ENCODE measurements around the gene ANAPC15.

Gene ANAPC15

GRCh38 chr11:72124046-72124445 lies 11.6 kb upstream of the ANAPC15 start:
- DNase-seq = no peak

GRCh38 chr11:72123117-72123653 lies 10.7 kb upstream of the ANAPC15 start:
- no peak for DNase-seq

- no peak for DNase-seq
These were observed 10.1 kb upstream of the ANAPC15 start for GRCh38 chr11:72122607-72123006.

- DNase-seq = no peak
These were observed 8.4 kb upstream of the ANAPC15 start for GRCh38 chr11:72120930-72121329.

GRCh38 chr11:72119198-72119597 lies 6.7 kb upstream of the ANAPC15 start:
- no peak for DNase-seq

- DNase-seq = no peak
These were observed 3.7 kb upstream of the ANAPC15 start for GRCh38 chr11:72116019-72116755.

- no peak for DNase-seq
These were observed 2.1 kb upstream of the ANAPC15 start for GRCh38 chr11:72114570-72114969.

GRCh38 chr11:72112978-72113808 lies 698 bp upstream of the ANAPC15 start:
- DNase-seq = no peak

GRCh38 chr11:72111300-72112142 lies 974 bp downstream of the ANAPC15 start:
- no peak for DNase-seq

GRCh38 chr11:72105888-72106287 lies 6.6 kb downstream of the ANAPC15 start, which contains the start of gene TOMT:
Gene TOMT (plus strand): TSS chr11:72105924. CDS start chr11:72105952, 28 bp downstream.
- no peak for DNase-seq

- no peak for DNase-seq
These were observed 8.7 kb downstream of the ANAPC15 start for GRCh38 chr11:72103754-72104167.

GRCh38 chr11:72102946-72103753 lies 9.3 kb downstream of the ANAPC15 start, which contains the start of gene LAMTOR1:
Gene LAMTOR1 (minus strand): TSS chr11:72103297. CDS start chr11:72103224, 73 bp downstream.
- peak; percentile 97 for DNase-seq

- DNase-seq = no peak
These were observed 9.9 kb downstream of the ANAPC15 start for GRCh38 chr11:72102631-72102945.

GRCh38 chr11:72102162-72102561 lies 10.3 kb downstream of the ANAPC15 start:
- DNase-seq = no peak

GRCh38 chr11:72100462-72100861 lies 12.0 kb downstream of the ANAPC15 start:
- DNase-seq = no peak

GRCh38 chr11:72100009-72100408 lies 12.5 kb downstream of the ANAPC15 start:
- DNase-seq = no peak

GRCh38 chr11:72098741-72099140 lies 13.8 kb downstream of the ANAPC15 start:
- DNase-seq = no peak

- peak; percentile 67 for DNase-seq
These were observed 21.2 kb downstream of the ANAPC15 start for GRCh38 chr11:72091292-72091691.

- DNase-seq = no peak
These were observed 24.3 kb downstream of the ANAPC15 start for GRCh38 chr11:72088076-72088808.

- no peak for DNase-seq
These were observed 26.7 kb downstream of the ANAPC15 start for GRCh38 chr11:72085621-72086351.

GRCh38 chr11:72084965-72085364 lies 27.5 kb downstream of the ANAPC15 start:
- DNase-seq = no peak
